ENCODE measurements around the gene EMC8. TPM values are rescaled to one million over a fixed set of nuclear protein-coding genes. Genes with fewer than 3 reads are reported as not detected.

Gene EMC8
- total and polyA plus RNA-seq, 2 of the 8 experiments (the other 6 are each of a cell fraction or from before 2014, with no cell fraction given) = 52.2 to 69.7 TPM

- Histone ChIP-seq H4K5ac (ENCODE audit: insufficient read length, low read depth, low read length) (no peak overlapping the region), H3K9ac (replicated peaks in 1 of 4; ENCODE audit: extremely low read depth in 1 of 4, low read depth in 3 of 4, low read length in 3 of 4) (no peak overlapping the region), H4K8ac (ENCODE audit: extremely low read depth, insufficient read depth, low read length) (no peak overlapping the region), H4K20me1 (replicated peaks in 1 of 2; ENCODE audit: control insufficient read depth in 1 of 2, insufficient read depth in 2 of 2, low read length in 2 of 2) (no peaks in the 10 kb centered on the region), H2AFZ (ENCODE audit: low read length) (no peak overlapping the region), H3K36me3 (ENCODE audit: control insufficient read depth in 2 of 4, insufficient read depth in 4 of 4, low read length in 3 of 4) (no peaks in the 10 kb centered on the region), H3K23ac (ENCODE audit: insufficient read length) (no peak overlapping the region), H2BK20ac (ENCODE audit: low read length) (no peak overlapping the region), H3K23me2 (ENCODE audit: low read depth, low read length) (no peaks in the 10 kb centered on the region; the same call in 1 of the 2 replicates), H3K4me2 (ENCODE audit: insufficient read depth in 1 of 2, low read depth in 2 of 2, low read length in 2 of 2) (no peak overlapping the region), H2BK15ac (ENCODE audit: low read length) (no peak overlapping the region), H2BK5ac (ENCODE audit: low read depth, low read length) (no peak overlapping the region), H3K14ac (ENCODE audit: insufficient read length) (no peak overlapping the region), H3K79me1 (ENCODE audit: low read depth, low read length) (no peaks in the 10 kb centered on the region), H2BK120ac (replicated peaks; ENCODE audit: low read depth, low read length) (no peak overlapping the region), H3K27ac (ENCODE audit: low read depth, low read length) (no peak overlapping the region), H3K27me3 (replicated peaks in 1 of 4; ENCODE audit: control insufficient read depth in 3 of 4, extremely low read depth in 1 of 4, insufficient read depth in 3 of 4, low read length in 3 of 4) (no peaks in the 10 kb centered on the region), H3K56ac (replicated peaks; ENCODE audit: insufficient read length, low read depth, low read length) (no peak overlapping the region), H2BK12ac (ENCODE audit: low read depth, low read length) (no peak overlapping the region), H3K79me2 (ENCODE audit: control insufficient read depth in 1 of 2, insufficient read depth in 2 of 2, low read length in 2 of 2) (no peaks in the 10 kb centered on the region), H3K9me3 (ENCODE audit: insufficient read depth in 2 of 2, low read depth in 1 of 2, low read length in 1 of 2) (no peaks in the 10 kb centered on the region), H3K4me1 (replicated peaks in 1 of 4; ENCODE audit: control insufficient read depth in 3 of 4, insufficient read depth in 4 of 4, low read length in 3 of 4) (no peaks in the 10 kb centered on the region), H2AK5ac (ENCODE audit: low read depth, low read length) (no peak overlapping the region), H3K4ac (replicated peaks; ENCODE audit: insufficient read length, low read depth, low read length) (no peak overlapping the region), H3K4me3 (ENCODE audit: extremely low read depth in 1 of 4, insufficient read depth in 2 of 4, low read depth in 3 of 4, low read length in 4 of 4) (no peak overlapping the region), H3K18ac (ENCODE audit: extremely low read depth, low read length) (no peak overlapping the region; the same call in 1 of the 2 replicates), H4K91ac (replicated peaks; ENCODE audit: insufficient read length, low read length) (no peak overlapping the region)
- ChIA-PET POLR2A (ENCODE audit: partially characterized antibody) (no interaction called here), CTCF (ENCODE audit: partially characterized antibody) (no interaction called here)
- TF ChIP-seq, protein P1, sequence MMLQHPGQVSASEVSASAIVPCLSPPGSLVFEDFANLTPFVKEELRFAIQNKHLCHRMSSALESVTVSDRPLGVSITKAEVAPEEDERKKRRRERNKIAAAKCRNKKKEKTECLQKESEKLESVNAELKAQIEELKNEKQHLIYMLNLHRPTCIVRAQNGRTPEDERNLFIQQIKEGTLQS (IDR thresholded peaks at IDR 0.05; ENCODE audit: insufficient read depth, low read depth, low read length) = no peak
- TF ChIP-seq TCF12 (IDR thresholded peaks at IDR 0.05; ENCODE audit: low read depth, low read length) (no peak), GTF2F1 (IDR thresholded peaks at IDR 0.05; ENCODE audit: borderline replicate concordance, low read depth, low read length) (no peak), RFX5 (IDR thresholded peaks at IDR 0.05; ENCODE audit: borderline replicate concordance, low read depth, low read length) (no peak)
- FAIRE-seq (no peak), DNase-seq (ENCODE audit: low read depth in 1 of 2, low spot score in 2 of 2) (no peak)
- 93% methylated on average over 9 of the region's 9 CpGs; no CpG with 5 or more reads in 1 of the 2 experiments for WGBS, 2 experiments (ENCODE audit: extremely low coverage in 1 of 2, insufficient coverage in 1 of 2, insufficient read length in 1 of 2, insufficient replicate concordance in 2 of 2, low coverage in 1 of 2, low lambda C conversion rate in 2 of 2, missing lambda C conversion rate in 1 of 2)
Measured at GRCh38 chr16:85842848-85843247, 43.5 kb upstream of the EMC8 start.

Measured in H1 (cell line).